K562 (cell line): ENCODE data around the gene KAT2B. TPM values are rescaled to one million over a fixed set of nuclear protein-coding genes. Genes with fewer than 3 reads are reported as not detected.
A peak's percentile ranks its signal among the peaks of the same experiment; 100 is the strongest.

Source experiments
- CBFA2T3 ChIP-seq: fragments of 450-650 bp; IDR thresholded peaks from 2 replicates; pipeline ENCODE4 v1.6.1; 2017
- E2F6 ChIP-seq, 2 experiments: IDR thresholded peaks; 2 replicates each; pipeline ENCODE4 v1.6.1; 2011; ENCODE audit warnings: borderline replicate concordance in 1 of 2, control low read depth in 1 of 2, low read depth in 1 of 2, low read length in 1 of 2, mild to moderate bottlenecking in 1 of 2, mixed read lengths in 1 of 2, moderate library complexity in 1 of 2; ENCODE audit not compliant: insufficient read depth in 1 of 2, insufficient read length in 1 of 2, poor library complexity in 1 of 2, severe bottlenecking in 1 of 2; ENCODE audit errors: extremely low read depth in 1 of 2
- ERF ChIP-seq: fragments of 450-650 bp; formaldehyde crosslinking; IDR thresholded peaks from 2 replicates; pipeline ENCODE4 v1.4.0; 2020; ENCODE audit warnings: mild to moderate bottlenecking, mixed read lengths
- GATA2 ChIP-seq: sonication (generic); formaldehyde crosslinking; IDR thresholded peaks from 2 replicates; pipeline ENCODE4 v1.4.0; 2020; ENCODE audit warnings: mild to moderate bottlenecking, missing genetic modification reagents
- HBP1 ChIP-seq: fragments of 450-650 bp; formaldehyde crosslinking; IDR thresholded peaks from 2 replicates; pipeline ENCODE4 v1.4.0; 2022; ENCODE audit warnings: missing genetic modification characterization
- JUN ChIP-seq, 2 experiments: sonication (generic) in 1 of 2; formaldehyde crosslinking in 1 of 2; IDR thresholded peaks; 2 replicates each; pipeline versions ENCODE4 v1.6.1 to v1.8.0; 2012 to 2022; ENCODE audit warnings: borderline replicate concordance in 2 of 2, mild to moderate bottlenecking in 2 of 2, improper control_type of control experiment in 1 of 2, low read depth in 1 of 2, low read length in 1 of 2, missing genetic modification reagents in 1 of 2
- KDM1A ChIP-seq, 2 experiments: fragments of 450-650 bp; IDR thresholded peaks; 2 replicates each; pipeline ENCODE4 v1.6.1; 2016; ENCODE audit warnings: mild to moderate bottlenecking in 2 of 2
- L3MBTL2 ChIP-seq: fragments of 450-650 bp; IDR thresholded peaks from 2 replicates; pipeline ENCODE4 v1.6.1; 2016; ENCODE audit warnings: mild to moderate bottlenecking, moderate library complexity
- MAFG ChIP-seq: fragments of 450-650 bp; conservative IDR thresholded peaks from 2 replicates; pipeline ENCODE4 v1.6.1; 2016; ENCODE audit warnings: missing genetic modification characterization, missing compliant biosample characterization
- MEIS2 ChIP-seq: fragments of 450-650 bp; IDR thresholded peaks from 2 replicates; pipeline ENCODE4 v1.6.1; 2014; ENCODE audit warnings: mild to moderate bottlenecking; ENCODE audit not compliant: partially characterized antibody
- NR2C1 ChIP-seq, 2 experiments: fragments of 450-650 bp; IDR thresholded peaks; 2 replicates each; pipeline ENCODE4 v1.6.1; 2017; ENCODE audit warnings: mild to moderate bottlenecking in 2 of 2, antibody characterized with exemption in 1 of 2, inconsistent platforms in 1 of 2, missing compliant biosample characterization in 1 of 2, missing genetic modification characterization in 1 of 2
- NRF1 ChIP-seq, 2 experiments: fragments of 450-650 bp; IDR thresholded peaks in 1 of 2; conservative IDR thresholded peaks in 1 of 2; 2 replicates each; pipeline ENCODE4 v1.6.1; 2014; ENCODE audit warnings: mild to moderate bottlenecking in 2 of 2
- PKNOX1 ChIP-seq: fragments of 450-650 bp; IDR thresholded peaks from 2 replicates; pipeline ENCODE4 v1.6.1; 2016
- POLR2A ChIP-seq: fragments of 450-650 bp; conservative IDR thresholded peaks from 2 replicates; pipeline ENCODE4 v1.6.1; 2016
- PRPF4 ChIP-seq: fragments of 200-400 bp; formaldehyde crosslinking; IDR thresholded peaks from one replicate; pipeline ENCODE4 v1.6.1; 2017; ENCODE audit warnings: low read length, low read depth, mild to moderate bottlenecking; ENCODE audit not compliant: insufficient read depth, poor library complexity, severe bottlenecking
- TCF3 ChIP-seq: sonication (generic); formaldehyde crosslinking; IDR thresholded peaks from 2 replicates; pipeline ENCODE4 v1.4.0; 2020; ENCODE audit warnings: mild to moderate bottlenecking, missing genetic modification reagents
- TEAD1 ChIP-seq, 2 experiments: fragments of 450-650 bp in 1 of 2; sonication (generic) in 1 of 2; formaldehyde crosslinking; IDR thresholded peaks; 2 replicates each; pipeline versions ENCODE4 v1.4.0 to v1.8.0; 2020 to 2022; ENCODE audit warnings: mild to moderate bottlenecking in 2 of 2, missing genetic modification reagents in 1 of 2
- TGIF2 ChIP-seq: sonication (generic); formaldehyde crosslinking; IDR thresholded peaks from 2 replicates; pipeline ENCODE4 v1.8.1; 2022; ENCODE audit warnings: mild to moderate bottlenecking, missing genetic modification reagents, moderate library complexity
- ZNF518B ChIP-seq: fragments of 250-450 bp; sonication (Bioruptor Pico); IDR thresholded peaks from 2 replicates; pipeline ENCODE4 v1.5.0; 2021; ENCODE audit warnings: mild to moderate bottlenecking, moderate library complexity
- polyA plus RNA-seq, 8 experiments: library from polyadenylated mRNA; depleted of rRNA in 4 of 8; stranded (reverse) in 5 of 8; unstranded in 3 of 8; fragments of >200 nt; fragmentation: Nextera tagmentation in 2 of 8; fragmentation: Illumina TruSeq in 1 of 8; extraction: Ambion mirVana in 2 of 8; extraction: Trizol in 1 of 8; gene quantifications; 2 replicates each; pipeline versions ENCODE4 v1.2.1 to v1.2.3, GENCODE V29; 2011 to 2014; ENCODE audit warnings: inconsistent platforms in 1 of 8, missing spikeins in 1 of 8
- total RNA-seq, 7 experiments: library from RNA; depleted of rRNA in 6 of 7; stranded (reverse); fragments of >200 nt in 6 of 7; fragmentation: Illumina TruSeq in 2 of 7; extraction: Trizol in 2 of 7; gene quantifications; 2 replicates each; pipeline versions ENCODE4 v1.2.1 to v1.2.3, GENCODE V29; 2011 to 2021; ENCODE audit warnings: low replicate concordance in 1 of 7

Gene KAT2B
- total and polyA plus RNA-seq, 9 of the 15 experiments (the other 6 are each of a cell fraction or from before 2014, with no cell fraction given), result 3.3 to 14.9 (median 12.2) TPM

- TF ChIP-seq MAFG (tag) (no peak), POLR2A (no peak), PRPF4 (no peak), TGIF2 (no peak), ZNF518B (CRISPR knock-in tag) (no peak), NR2C1 (IDR thresholded peaks at IDR 0.05) (peak; percentile 60), NR2C1 (tag; IDR thresholded peaks at IDR 0.05) (peak; percentile 76), CBFA2T3 (peak; percentile 45), PKNOX1 (peak; percentile 34), TEAD1 (CRISPR knock-in tag; IDR thresholded peaks at IDR 0.05) (peak in 1 of 2 experiments; percentile 40; a peak in 1 of 4 replicates), L3MBTL2 (0 out of 2 replicates have a peak, but pooled peaks have one; percentile 36), GATA2 (CRISPR knock-in tag) (no peak), TCF3 (CRISPR knock-in tag) (no peak), ERF (no peak), MEIS2 (peak; percentile 93), NRF1 (conservative IDR thresholded peaks at IDR 0.05 in 1 of 2, IDR thresholded peaks at IDR 0.05 in 1 of 2) (0 out of 4 replicates have a peak, but pooled peaks of 1 of the 2 experiments have one; percentile 14), HBP1 (no peak), KDM1A (IDR thresholded peaks at IDR 0.05) (0 out of 4 replicates have a peak, but pooled peaks have one; percentile 9 to 17), E2F6 (IDR thresholded peaks at IDR 0.05; ENCODE audit: borderline replicate concordance in 1 of 2, extremely low read depth in 1 of 2, insufficient read depth in 1 of 2, insufficient read length in 1 of 2, low read depth in 1 of 2, low read length in 1 of 2, poor library complexity in 1 of 2, severe bottlenecking in 1 of 2) (peak in 1 of 2 experiments; percentile 20), JUN (IDR thresholded peaks at IDR 0.05; ENCODE audit: borderline replicate concordance, low read depth, low read length) (no peak), JUN (CRISPR knock-in tag; IDR thresholded peaks at IDR 0.05; ENCODE audit: borderline replicate concordance) (no peak)
Measured at GRCh38 chr3:20080956-20081554, 40.8 kb downstream of the KAT2B start (continued).
